GM19324 (cell line): ENCODE results near the gene DNAH12.

ENCODE experiments used
- ATAC-seq: cut with Tn5 transposase; IDR thresholded peaks from one replicate; pipeline ENCODE4 v1.9.1; 2021; ENCODE audit warnings: mild to moderate bottlenecking, moderate library complexity; ENCODE audit not compliant: unreplicated experiment, low FRiP score

DNAH12 gene

GRCh38 chr3:57261119-57261518 lies 283.0 kb downstream of the DNAH12 start:
- ATAC-seq, result no peak

GRCh38 chr3:57257678-57258077 lies 286.5 kb downstream of the DNAH12 start:
- ATAC-seq, result no peak

GRCh38 chr3:57256844-57257243 lies 287.3 kb downstream of the DNAH12 start:
- ATAC-seq, result no peak

GRCh38 chr3:57252404-57252803 lies 291.7 kb downstream of the DNAH12 start:
- ATAC-seq, result no peak

- no peak for ATAC-seq
Observed at GRCh38 chr3:57244946-57245345, 299.2 kb downstream of the DNAH12 start.
